SHP77 (cell line): ENCODE data around the gene RPS6KA5.
"Not testable (repeated sequence)": the region's sequence is repeated elsewhere in the genome, so short reads cannot be mapped to it uniquely, and the experiment has no call there.

ENCODE experiments used
- DNase-seq, 2 experiments: peaks; one replicate each; lab custom pipeline; 2025; lab: John Stamatoyannopoulos, UW

The RPS6KA5 gene

DNA sequence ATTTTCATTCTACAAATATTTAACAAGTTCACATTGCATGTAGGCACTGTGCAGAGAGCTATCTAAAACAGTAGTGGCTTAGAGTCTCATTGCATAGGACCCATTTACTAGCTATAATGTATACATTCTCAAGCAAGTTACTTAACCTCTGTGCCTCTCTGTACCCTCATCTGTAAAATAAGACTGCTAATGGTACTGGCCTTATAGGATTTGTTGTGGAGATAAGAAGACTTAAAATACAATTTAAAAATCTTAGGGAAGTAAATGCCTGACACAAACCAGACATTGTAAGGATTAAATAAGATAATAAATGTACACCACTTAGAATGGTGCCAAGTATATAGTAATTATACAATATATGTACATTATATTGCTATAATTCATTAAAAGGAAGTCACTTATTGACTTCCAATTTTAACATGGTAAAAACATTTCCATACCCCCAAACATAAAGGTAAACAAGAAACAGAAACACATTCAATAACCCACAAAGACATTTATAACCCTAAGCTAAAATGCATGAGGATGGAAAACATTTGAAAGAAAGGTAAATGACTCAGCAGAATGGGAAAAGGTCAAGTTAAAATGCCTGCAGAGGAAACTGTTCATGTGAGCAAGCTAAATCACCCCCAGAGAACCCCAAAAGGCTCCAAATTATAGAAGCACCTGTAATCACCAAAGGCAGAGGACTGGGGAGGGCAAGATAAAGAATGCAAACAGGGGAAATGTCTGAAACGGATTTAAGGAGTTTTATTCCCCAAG is 30.8 kb downstream of the RPS6KA5 start:
- no peak for DNase-seq

DNA sequence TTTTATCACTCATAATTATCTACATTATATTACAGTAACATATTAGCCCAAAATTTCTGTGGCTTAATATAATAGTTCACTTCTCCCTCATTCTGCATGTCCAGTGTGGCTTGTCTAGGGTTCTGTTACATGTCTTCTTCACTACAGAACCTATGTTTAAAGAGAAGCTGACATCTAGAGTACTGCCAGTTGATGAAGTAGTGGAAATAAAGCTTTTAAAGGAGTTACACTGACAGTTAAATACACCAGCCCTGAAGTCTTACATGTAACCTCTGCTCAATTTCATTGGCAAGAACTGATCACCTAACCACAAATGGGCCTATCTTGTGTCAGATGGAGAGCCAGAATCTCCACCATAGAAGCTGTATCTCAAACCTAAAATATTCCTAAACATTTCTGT is 32.9 kb downstream of the RPS6KA5 start:
- no peak for DNase-seq

DNA sequence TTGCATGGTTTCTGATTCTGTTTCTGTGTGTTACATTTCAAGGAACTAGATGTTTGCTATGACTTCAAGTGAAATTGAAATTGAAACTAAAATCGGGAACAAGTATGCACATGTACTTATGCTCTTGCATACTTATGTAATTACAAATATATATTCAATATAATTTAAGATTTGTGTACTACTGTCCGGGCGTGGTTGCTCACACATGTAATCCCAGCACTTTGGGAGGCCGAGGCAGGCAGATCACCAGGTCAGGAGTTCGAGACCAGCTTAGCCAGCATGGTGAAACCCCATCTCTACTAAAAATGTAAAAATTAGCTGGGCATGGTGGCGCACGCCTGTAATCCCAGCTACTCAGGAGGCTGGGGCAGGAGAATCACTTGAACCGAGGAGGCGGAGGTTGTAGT is 37.8 kb downstream of the RPS6KA5 start:
- not testable (repeated sequence) for DNase-seq

DNA sequence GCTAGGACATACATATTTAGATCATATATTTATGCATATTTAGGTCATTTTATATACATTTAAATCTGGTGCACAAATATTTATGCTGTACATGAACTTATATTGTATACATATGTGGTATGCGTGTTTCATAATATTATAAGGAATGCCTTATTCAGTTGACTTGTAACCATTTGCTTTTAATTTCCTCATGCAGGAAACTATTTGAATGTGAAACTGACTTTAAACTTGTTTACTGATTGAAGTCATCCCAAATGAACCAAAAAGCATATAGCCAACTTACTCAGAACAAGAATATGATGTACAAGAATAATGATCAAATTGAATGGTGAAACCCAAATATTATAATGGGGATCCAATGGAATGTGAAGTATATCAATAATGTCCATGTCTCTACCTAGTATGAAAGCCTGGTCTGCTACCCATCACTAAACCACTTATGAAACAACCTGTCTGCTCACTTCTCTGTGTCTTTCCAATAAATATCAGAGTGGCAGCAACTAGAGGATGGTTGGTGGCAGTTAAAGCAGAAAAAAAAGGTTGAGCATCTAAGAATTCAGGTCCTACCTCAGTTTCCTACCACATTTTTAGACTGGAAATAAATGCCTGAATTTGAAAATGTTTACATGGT is 38.3 kb downstream of the RPS6KA5 start:
- no peak for DNase-seq

DNA sequence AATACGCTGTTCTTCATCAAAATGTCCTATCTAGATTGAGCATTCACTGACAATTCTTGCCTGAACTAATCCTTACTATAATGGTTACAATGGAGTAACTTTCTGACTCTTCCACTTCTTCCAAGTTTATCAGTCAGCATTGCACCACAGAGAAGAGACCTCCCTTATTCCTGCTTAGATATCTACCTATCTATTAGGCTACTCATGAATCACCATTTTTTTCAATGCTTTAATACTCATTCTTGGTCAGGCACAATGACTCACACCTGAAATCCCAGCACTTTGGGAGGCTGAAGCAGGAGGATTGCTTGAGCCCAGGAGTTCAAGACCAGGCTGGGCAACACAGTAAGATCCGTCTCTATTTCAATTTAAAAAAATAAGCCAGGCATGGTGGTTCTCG is 39.3 kb downstream of the RPS6KA5 start:
- no peak for DNase-seq

DNA sequence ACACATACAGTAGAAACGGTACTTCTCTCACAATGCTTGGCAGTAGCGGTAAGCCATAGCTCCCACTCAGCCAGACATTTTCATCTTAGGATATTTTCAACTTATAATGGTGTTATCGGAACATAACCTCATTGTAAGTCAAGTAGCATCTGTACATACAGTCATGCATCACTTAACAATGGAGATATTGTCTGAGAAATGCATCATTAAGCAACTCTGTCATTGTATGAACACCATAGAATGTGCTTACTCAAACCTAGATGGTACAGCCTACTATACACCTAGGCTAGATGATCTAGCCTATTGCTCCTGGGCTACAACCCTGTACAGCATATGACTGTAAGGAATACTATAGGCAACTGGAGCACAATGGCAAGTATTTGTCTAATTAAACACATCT is 40.8 kb downstream of the RPS6KA5 start:
- no peak for DNase-seq

DNA sequence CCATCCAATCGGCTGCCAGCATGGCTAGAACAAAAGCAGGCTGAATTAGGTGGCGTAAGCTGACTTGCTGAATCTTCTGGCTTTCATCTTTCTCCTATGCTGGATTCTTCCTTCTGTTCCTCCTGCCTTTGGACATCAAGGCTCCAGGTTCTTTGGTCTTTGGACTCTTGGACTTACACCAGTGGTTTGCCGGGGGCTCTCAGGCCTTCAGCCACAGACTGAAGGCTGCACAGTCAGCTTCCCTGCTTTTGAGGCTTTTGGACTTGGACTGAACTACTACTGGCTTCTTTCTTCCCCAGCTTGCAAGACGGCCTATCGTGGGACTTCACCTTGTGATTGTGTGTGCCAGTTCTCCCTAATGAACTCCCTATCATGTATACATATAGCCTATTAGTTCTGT is 42.0 kb downstream of the RPS6KA5 start:
- no peak for DNase-seq

DNA sequence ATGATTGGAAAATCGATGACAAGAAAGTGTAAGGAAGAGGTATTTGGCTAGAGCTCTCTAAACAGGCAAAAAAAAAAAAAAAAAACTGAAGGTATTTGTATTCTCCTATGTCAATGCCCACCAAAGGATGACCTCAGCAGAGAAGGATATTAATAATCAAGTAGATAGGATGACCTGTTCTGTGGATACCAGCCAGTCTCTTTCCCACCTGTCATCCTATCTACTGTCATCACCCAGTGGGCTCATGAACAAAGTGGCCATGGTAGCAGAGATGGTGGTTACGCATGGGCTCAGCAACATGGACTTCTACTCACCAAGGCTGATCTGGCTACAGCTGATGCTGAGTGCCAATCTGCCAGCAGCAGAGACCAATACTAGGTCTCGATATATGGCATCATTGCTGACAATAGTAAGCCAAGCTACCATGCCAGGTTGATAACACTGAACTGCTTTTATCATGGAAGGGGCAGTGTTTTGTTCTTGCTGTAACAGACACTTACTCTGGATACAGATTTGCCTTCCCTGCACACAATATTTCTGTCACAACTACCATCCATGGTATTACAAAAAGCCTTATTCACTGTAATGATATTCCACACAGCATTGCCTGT is 43.5 kb downstream of the RPS6KA5 start:
- DNase-seq: no peak

DNA sequence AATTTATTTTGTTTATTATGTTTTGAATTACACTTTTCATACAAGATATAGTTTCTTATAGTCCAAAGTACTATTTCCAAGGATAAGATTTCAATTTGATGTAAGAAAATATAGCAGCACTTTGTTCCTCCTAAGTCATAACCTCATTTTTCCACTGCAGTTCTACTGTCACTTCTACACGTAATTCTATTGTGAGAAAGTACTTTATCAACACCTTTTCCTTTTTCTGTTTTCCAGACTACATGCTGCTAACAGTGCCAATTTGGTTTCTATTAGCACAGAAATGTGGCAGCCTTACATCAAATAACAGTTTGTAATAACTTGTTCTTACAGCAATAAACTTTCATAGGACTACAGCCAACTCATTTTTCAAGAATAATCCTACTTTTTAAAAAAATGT is 45.0 kb downstream of the RPS6KA5 start:
- DNase-seq: no peak

DNA sequence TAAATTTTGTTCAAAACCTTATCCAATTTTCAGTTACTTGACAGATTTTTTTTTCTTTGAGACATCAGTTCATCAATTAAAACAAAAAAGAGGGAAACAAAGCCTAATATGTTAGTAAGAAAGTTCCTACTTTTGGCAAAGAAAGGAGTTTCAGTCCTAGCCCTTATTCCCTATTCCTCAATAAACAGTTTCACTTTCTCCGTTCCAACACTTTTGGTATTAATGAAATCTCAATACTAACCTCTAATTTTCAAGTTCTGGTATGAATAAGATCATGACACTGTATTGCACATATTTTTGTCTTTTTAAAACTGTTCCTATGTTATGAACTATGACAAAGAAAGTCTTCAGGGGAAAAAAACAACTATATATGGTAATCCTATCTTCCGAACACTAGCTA is 48.4 kb downstream of the RPS6KA5 start:
- no peak for DNase-seq

DNA sequence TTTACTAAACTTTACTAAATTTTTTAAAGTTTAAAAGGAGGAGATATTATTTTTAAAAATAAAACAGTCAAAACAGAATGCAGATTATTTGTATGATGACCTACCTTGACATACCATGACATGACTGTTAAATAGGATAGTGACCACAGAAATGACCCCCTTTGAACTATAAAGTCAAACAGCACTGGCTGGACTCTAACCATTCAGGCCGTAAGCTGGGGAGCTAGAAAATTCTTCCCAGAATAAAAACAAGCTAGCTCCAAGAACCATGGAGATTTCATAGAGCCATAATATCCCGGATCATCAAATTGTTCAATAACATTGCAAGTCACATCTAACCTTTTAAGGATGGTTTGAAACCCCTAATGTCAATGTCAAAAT is 50.3 kb downstream of the RPS6KA5 start:
- no peak for DNase-seq

DNA sequence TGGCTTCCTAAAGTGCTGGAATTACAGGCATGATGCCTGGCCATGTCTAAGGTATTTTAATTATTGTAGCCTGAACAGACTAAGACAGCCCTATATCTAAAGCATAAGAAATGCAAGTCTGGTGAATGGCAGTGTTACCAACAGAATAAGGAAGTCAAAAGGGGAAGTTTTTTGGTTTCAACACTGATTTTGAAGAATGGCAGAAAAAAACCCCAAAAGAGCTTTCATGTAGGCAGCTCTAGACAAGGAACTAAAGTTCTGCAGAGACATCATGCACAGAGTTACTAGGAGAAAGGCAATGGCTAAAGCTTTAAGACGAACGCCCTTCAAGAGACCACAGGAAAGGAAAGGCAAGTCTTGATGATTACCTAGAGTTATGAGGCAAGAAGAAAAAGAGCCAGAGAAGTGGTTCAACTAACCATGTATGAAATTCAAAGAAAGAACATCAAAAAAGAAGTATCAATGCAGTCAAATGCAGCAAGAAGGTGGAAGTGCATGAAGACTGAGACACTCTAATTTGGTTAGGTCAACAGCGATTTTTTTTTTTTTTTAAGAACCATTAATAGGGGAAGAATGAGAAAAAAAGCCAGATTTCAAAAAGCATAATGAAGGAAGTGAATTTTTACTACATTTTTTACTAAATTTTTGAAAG is 50.8 kb downstream of the RPS6KA5 start:
- DNase-seq: no peak

DNA sequence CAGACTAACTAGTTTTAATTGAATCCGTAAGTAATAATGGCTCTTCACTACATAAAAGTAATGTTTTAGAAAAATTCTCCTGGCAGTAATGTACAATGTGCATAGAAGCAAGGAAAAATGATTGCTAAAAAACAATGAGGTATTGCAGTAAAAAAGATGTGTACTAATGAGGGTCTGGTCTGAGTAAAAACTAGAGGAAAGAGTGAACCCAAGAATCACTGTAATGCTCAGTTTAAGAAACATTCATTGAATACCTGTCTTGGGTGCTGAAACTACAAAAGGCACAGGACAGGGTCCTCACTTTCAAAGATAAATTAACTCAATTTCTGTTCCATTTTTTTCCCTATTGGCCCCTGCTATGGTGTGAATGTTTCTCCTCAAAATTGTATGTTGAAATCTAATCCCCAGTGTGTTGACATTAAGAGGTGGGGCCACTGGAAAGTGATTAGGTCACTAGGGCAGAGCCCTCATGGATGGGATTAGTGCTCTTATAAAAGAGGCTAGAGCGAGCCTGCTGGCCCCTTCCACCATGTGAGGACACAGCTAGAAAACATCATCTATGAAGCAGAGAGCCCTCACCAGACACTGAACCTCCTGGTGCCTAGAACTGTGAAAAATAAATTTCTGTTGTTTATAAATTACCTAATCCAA is 51.6 kb downstream of the RPS6KA5 start:
- DNase-seq: peak in 1 of 2 experiments; percentile 2

DNA sequence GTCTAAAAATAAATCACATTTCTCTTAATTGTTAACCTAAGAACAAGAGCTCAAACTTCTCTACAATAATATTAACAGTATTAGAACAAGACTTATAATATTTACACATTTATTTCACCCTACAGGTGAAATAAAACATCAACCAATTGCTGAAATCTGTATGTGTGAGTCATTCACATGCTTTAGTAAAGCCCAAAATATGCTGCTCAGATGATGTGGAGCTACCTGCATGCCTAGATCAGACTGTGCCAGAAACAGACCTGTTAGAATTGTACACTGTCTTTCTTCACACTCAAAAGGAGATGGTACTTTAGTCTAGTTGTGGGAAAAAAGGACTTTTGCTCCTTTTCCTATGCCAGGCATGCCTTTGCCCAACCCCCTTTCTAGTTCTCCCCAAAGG is 54.7 kb downstream of the RPS6KA5 start:
- no peak for DNase-seq

DNA sequence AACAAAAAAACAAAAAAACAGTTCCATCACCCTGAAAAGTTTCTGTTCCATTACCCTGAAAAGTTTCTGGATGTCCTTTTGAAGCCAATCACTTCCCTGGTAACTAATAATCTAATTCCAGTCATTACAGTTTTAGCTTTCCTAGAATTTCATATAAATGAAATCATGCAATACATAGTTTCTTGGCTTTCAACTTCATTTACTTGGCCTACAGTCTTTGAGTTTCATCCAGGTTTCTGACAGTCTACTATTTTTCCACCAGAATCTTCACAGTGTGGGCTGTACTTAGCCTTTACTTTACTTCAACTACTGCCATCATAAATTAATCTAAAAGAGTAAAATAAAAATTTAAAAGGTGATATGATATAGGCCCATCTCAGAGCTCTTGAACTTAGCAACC is 55.5 kb downstream of the RPS6KA5 start:
- no peak for DNase-seq

DNA sequence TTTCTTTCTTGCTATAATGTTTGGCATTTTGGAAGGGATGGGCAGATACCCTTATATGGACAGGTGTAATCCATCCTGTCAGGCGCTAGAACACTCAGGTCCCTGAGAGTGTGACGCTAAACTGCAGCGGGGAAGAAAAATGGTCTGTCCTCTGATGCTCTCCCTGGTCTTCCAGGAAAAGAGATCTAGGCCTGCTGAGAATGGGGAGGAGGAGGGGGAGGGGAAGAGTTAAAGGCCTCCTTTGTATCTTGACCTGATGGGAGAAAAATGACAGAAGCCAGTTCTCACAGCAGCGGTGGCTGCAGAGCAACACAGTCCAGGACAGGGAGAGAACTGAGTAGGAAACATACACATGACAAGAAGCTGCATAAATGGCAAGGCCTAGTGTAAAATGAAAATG is 61.1 kb downstream of the RPS6KA5 start:
- no peak for DNase-seq

DNA sequence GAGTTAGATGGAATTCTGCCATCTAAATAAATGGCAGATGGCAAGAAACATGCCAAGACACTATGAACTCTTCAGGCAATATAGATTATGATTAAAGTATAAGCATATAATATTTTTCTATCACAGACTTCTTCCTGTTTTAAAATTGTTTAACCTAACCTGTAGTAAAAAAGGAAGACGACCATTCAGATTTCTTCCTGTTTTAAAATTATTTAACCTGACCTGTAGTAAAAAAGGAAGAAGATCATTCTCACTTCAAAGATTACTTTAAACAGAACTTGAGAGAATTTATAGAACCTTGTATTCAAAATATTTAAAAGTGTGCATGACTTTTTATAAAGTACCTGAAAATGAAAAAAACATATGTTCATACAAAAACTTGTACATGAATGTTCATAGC is 63.5 kb downstream of the RPS6KA5 start:
- no peak for DNase-seq

DNA sequence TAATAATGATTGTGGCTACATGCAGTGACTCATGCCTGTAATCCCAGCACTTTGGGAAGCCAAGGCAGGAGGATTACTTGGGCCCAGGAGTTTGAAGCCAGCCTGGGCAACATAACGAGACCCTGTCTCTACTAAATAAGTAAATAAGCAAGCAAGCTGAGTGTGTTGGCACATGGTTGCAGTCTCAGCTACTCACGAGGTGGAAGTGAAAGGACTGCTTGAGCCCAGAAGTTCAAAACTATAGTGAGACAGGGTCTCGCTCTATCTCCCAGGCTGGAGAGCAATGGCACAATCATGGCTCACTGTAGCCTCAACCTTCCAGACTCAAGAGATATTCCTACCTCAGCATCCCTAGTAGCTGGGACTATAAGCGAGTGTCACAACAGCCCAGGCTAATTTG is 64.7 kb downstream of the RPS6KA5 start:
- DNase-seq: no peak

DNA sequence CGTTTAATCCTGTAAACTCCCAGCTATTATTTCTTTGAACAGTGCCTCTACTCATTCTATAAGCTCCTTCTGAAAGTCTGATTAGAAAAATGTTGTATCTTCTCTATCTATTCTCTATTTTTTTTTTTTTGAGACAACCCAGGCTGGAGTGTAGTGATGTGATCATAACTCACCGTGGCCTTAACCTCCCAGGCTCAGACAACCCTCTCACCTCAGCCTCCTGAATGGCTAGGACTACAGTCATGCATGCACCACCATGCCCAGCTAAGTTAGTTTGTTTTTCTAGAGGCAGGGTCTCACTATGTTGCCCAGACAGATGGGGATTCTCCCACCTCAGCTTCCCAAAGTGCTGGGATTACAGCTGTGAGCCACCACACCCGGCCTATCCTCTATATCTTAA is 66.6 kb downstream of the RPS6KA5 start:
- no peak for DNase-seq

DNA sequence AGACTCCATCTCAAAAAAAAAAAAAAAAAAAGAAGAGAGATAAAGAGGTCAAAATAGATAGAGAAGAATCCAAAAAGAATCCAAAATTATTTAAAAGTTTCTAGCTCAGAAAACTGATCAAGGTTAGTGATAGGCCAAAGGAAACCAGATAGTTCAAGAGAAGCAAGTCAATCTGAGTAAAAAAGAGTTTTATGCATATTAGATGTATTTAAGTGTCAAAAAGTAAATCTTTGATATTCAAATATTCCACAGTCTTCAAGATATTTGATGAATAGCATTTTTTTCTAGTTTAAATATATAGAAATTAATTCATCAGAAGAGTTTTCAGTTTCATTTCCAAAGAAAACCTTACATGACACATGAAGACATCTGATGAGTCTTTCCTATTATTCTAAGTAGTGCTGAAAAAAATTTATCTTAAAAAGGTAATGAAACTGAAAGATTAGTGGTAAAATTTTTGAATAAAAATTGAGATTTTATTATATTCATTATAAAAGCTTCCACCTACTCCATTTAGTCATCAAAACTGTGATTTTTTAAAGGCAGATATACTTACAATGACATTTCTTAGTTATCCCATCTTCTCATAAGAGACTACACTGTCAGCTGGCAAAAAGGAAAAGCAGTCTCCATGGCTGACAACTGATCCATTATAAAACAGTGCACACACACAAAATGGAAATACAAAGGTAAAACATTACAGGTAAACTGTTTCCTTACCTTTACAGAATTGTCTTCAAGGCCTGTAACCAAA is 68.6 kb downstream of the RPS6KA5 start:
- no peak for DNase-seq

DNA sequence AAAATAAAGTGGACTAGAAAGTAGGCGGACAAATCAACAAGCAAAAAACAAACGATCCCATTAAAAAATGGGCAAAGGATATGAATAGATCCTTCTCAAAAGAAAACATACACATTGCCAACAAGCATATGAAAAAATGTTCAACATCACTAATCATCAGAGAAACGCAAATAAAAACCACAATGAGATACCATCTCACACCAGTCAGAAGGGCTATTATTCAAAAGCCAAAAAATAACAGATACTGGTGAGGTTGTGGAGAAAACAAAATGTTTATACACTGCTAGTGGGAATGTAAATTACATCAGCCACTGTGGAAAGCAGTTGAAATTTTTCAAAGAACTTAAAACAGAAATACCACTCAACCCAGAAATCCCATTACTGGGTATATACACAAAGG is 70.3 kb downstream of the RPS6KA5 start:
- DNase-seq: no peak

DNA sequence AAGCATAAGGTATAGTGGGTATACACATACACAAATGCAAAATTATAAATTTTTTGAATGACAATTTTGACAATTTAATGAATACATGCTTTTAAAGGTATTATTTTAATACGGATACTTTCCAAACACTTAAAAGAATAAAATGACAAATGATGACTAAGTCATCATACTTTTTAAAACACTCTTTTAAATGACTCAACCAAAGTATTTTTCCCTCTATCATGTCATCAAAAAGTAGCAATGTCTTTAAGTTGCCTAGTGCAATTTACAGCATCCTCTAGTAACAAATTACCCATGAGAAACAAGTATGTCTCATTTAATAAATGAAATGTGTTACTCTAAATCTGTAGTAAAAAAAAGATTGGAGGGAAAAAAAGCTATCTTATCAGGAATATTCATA is 73.3 kb downstream of the RPS6KA5 start:
- no peak for DNase-seq
